ENCODE measurements around the gene RNF141.

DNA sequence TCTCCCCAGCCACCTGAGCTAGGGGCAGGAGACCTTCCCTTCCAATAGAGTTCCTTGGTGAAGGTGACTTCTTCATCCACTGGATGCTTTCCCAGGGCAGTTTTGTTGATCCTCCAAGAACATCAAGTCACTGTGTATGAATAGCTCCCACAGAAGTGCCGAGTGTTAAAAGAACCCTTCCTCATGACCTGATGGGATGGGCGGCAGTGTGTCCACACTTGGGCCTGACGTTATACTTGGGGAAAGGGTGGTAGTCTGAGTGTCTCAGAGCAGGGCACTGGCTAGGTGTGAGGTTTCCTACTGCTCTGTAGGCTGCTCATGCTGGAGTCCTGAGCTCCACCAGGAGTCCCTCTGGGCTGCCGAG lies 35.0 kb upstream of the RNF141 start:
- TF ChIP-seq, protein P1, sequence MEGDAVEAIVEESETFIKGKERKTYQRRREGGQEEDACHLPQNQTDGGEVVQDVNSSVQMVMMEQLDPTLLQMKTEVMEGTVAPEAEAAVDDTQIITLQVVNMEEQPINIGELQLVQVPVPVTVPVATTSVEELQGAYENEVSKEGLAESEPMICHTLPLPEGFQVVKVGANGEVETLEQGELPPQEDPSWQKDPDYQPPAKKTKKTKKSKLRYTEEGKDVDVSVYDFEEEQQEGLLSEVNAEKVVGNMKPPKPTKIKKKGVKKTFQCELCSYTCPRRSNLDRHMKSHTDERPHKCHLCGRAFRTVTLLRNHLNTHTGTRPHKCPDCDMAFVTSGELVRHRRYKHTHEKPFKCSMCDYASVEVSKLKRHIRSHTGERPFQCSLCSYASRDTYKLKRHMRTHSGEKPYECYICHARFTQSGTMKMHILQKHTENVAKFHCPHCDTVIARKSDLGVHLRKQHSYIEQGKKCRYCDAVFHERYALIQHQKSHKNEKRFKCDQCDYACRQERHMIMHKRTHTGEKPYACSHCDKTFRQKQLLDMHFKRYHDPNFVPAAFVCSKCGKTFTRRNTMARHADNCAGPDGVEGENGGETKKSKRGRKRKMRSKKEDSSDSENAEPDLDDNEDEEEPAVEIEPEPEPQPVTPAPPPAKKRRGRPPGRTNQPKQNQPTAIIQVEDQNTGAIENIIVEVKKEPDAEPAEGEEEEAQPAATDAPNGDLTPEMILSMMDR (IDR thresholded peaks at IDR 0.05; ENCODE audit: insufficient read depth, low read depth, low read length) = no peak
- no peak for TF ChIP-seq EZH2 (IDR thresholded peaks at IDR 0.05; ENCODE audit: insufficient read depth, low read length)
